Keratinocyte (primary cell): ENCODE measurements around the gene SORBS2.

Source experiments
- EZH2 ChIP-seq: IDR thresholded peaks from one replicate; pipeline ENCODE4 v1.6.1; 2012; ENCODE audit warnings: inconsistent platforms, mild to moderate bottlenecking, low read length, moderate library complexity
- TF ChIP-seq, protein P1 (sequence below), 3 experiments: IDR thresholded peaks in 1 of 3; conservative IDR thresholded peaks in 1 of 3; optimal IDR thresholded peaks in 1 of 3; 2 replicates in 2 of 3; 3 replicates in 1 of 3; pipeline versions ENCODE3 to v1.5.1; 2011; ENCODE audit warnings: low read length in 3 of 3, mild to moderate bottlenecking in 3 of 3, moderate library complexity in 2 of 3, control low read depth in 1 of 3, inconsistent platforms in 1 of 3; ENCODE audit not compliant: insufficient read depth in 2 of 3; ENCODE audit errors: extremely low read depth in 1 of 3

- TF ChIP-seq, protein P1, sequence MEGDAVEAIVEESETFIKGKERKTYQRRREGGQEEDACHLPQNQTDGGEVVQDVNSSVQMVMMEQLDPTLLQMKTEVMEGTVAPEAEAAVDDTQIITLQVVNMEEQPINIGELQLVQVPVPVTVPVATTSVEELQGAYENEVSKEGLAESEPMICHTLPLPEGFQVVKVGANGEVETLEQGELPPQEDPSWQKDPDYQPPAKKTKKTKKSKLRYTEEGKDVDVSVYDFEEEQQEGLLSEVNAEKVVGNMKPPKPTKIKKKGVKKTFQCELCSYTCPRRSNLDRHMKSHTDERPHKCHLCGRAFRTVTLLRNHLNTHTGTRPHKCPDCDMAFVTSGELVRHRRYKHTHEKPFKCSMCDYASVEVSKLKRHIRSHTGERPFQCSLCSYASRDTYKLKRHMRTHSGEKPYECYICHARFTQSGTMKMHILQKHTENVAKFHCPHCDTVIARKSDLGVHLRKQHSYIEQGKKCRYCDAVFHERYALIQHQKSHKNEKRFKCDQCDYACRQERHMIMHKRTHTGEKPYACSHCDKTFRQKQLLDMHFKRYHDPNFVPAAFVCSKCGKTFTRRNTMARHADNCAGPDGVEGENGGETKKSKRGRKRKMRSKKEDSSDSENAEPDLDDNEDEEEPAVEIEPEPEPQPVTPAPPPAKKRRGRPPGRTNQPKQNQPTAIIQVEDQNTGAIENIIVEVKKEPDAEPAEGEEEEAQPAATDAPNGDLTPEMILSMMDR (optimal IDR thresholded peaks at IDR 0.05 in 1 of 3, IDR thresholded peaks at IDR 0.05 in 1 of 3, conservative IDR thresholded peaks at IDR 0.05 in 1 of 3; ENCODE audit: extremely low read depth in 1 of 3, insufficient read depth in 2 of 3, low read length in 3 of 3): no peak
- TF ChIP-seq EZH2: no peak
These were observed 5.4 kb upstream of the SORBS2 start for GRCh38 chr4:185817403-185817818.
